GM23338 (cell line): ENCODE measurements around the gene CBX2. TPM values are rescaled to one million over a fixed set of nuclear protein-coding genes. Genes with fewer than 3 reads are reported as not detected.

ENCODE experiments used
- ATAC-seq: fragments of 200-7000 bp; cut with Tn5 transposase; 3 replicates; pipeline ENCODE4 v1.9.1; 2020
- DNase-seq: peaks from one replicate; pipeline ENCODE4 v3.0.0-alpha.2; 2015; ENCODE audit warnings: low spot score
- H2AFZ ChIP-seq: fragments of 200-600 bp; sonication (generic); 2 replicates; pipeline ENCODE4 v1.8.0; 2016; ENCODE audit warnings: antibody characterized with exemption, mild to moderate bottlenecking, moderate library complexity
- H3F3A ChIP-seq: fragments of 200-600 bp; sonication (generic); replicated peaks from 2 replicates; pipeline ENCODE4 v1.8.0; 2017; ENCODE audit warnings: antibody characterized with exemption, mixed run types, low read depth
- H3K27ac ChIP-seq: fragments of 200-600 bp; sonication (generic); 2 replicates; pipeline ENCODE4 v1.6.1; 2016; ENCODE audit warnings: low read depth
- H3K27me3 ChIP-seq: fragments of 200-600 bp; sonication (generic); 2 replicates; pipeline ENCODE4 v1.8.0; 2016; ENCODE audit warnings: mild to moderate bottlenecking, mixed run types, moderate library complexity; ENCODE audit not compliant: insufficient read depth
- H3K36me3 ChIP-seq: fragments of 200-600 bp; sonication (generic); 2 replicates; pipeline ENCODE4 v1.8.0; 2016; ENCODE audit warnings: mild to moderate bottlenecking; ENCODE audit not compliant: insufficient read depth
- H3K4me1 ChIP-seq: fragments of 200-600 bp; sonication (generic); 2 replicates; pipeline ENCODE4 v1.8.0; 2016; ENCODE audit warnings: mild to moderate bottlenecking, moderate library complexity; ENCODE audit not compliant: insufficient read depth
- H3K4me2 ChIP-seq: fragments of 200-600 bp; sonication (generic); 2 replicates; pipeline ENCODE4 v1.7.1; 2017; ENCODE audit warnings: mixed run types
- H3K4me3 ChIP-seq: fragments of 200-600 bp; sonication (generic); 2 replicates; pipeline ENCODE4 v1.6.1; 2016; ENCODE audit warnings: mixed run types
- H3K79me2 ChIP-seq: fragments of 200-600 bp; sonication (generic); replicated peaks from 2 replicates; pipeline ENCODE4 v1.8.0; 2017; ENCODE audit warnings: mild to moderate bottlenecking; ENCODE audit not compliant: insufficient read depth
- H3K9me2 ChIP-seq: fragments of 200-600 bp; sonication (generic); 2 replicates; pipeline ENCODE4 v1.8.0; 2017; ENCODE audit not compliant: insufficient read depth
- H4K20me1 ChIP-seq: fragments of 200-600 bp; sonication (generic); replicated peaks from 2 replicates; pipeline ENCODE4 v1.8.0; 2017; ENCODE audit warnings: mild to moderate bottlenecking; ENCODE audit not compliant: insufficient read depth
- H3K27ac Mint-ChIP-seq: 2 replicates; pipeline ENCODE4 v1.8.0; 2020; ENCODE audit warnings: inconsistent platforms, mild to moderate bottlenecking, moderate library complexity, mixed read lengths
- H3K27me3 Mint-ChIP-seq: 3 replicates; pipeline ENCODE4 v1.8.0; 2022; ENCODE audit warnings: low read depth, mild to moderate bottlenecking, moderate library complexity, mixed read lengths, inconsistent platforms; ENCODE audit not compliant: insufficient read depth, poor library complexity
- H3K36me3 Mint-ChIP-seq: 3 replicates; pipeline ENCODE4 v1.8.0; 2021; ENCODE audit warnings: low read depth, mild to moderate bottlenecking, inconsistent platforms, moderate library complexity, mixed read lengths
- H3K4me1 Mint-ChIP-seq: 3 replicates; pipeline ENCODE4 v1.8.0; 2020; ENCODE audit warnings: mild to moderate bottlenecking, inconsistent platforms, mixed read lengths
- H3K4me3 Mint-ChIP-seq: 3 replicates; pipeline ENCODE4 v1.8.0; 2021; ENCODE audit warnings: moderate library complexity, mild to moderate bottlenecking, inconsistent platforms, mixed read lengths
- H3K9me3 Mint-ChIP-seq: 3 replicates; pipeline ENCODE4 v1.8.0; 2020; ENCODE audit warnings: moderate library complexity, mild to moderate bottlenecking, inconsistent platforms, mixed read lengths
- CREB1 ChIP-seq: fragments of 250-450 bp; sonication (Bioruptor Pico); IDR thresholded peaks from 2 replicates; pipeline ENCODE4 v1.5.0; 2020; ENCODE audit warnings: low read depth, mild to moderate bottlenecking, moderate library complexity
- CTCF ChIP-seq, 2 experiments: fragments of 200-600 bp in 1 of 2; sonication (generic) in 1 of 2; conservative IDR thresholded peaks; 2 replicates each; pipeline versions ENCODE4 v1.5.1 to v1.6.1; 2016 to 2017; ENCODE audit warnings: antibody characterized with exemption in 2 of 2, low read depth in 2 of 2, mild to moderate bottlenecking in 2 of 2, moderate library complexity in 1 of 2
- ETS1 ChIP-seq: IDR thresholded peaks from 2 replicates; pipeline ENCODE4 v1.6.1; 2016; ENCODE audit warnings: antibody characterized with exemption
- EZH2 ChIP-seq: fragments of 200-600 bp; sonication (generic); IDR thresholded peaks from one replicate; pipeline ENCODE4 v1.8.0; 2017; ENCODE audit warnings: antibody characterized with exemption, mild to moderate bottlenecking, low read depth; ENCODE audit not compliant: unreplicated experiment
- EZH2phosphoT487 ChIP-seq: fragments of 200-600 bp; sonication (generic); IDR thresholded peaks from one replicate; pipeline ENCODE4 v1.8.1; 2018; ENCODE audit warnings: antibody characterized with exemption; ENCODE audit not compliant: unreplicated experiment
- JUNB ChIP-seq: IDR thresholded peaks from one replicate; pipeline ENCODE4 v1.6.1; 2016; ENCODE audit warnings: antibody characterized with exemption; ENCODE audit not compliant: unreplicated experiment
- NANOG ChIP-seq: IDR thresholded peaks from 2 replicates; pipeline ENCODE4 v1.6.1; 2016; ENCODE audit warnings: antibody characterized with exemption, borderline replicate concordance
- POLR2AphosphoS5 ChIP-seq: IDR thresholded peaks from 2 replicates; pipeline ENCODE4 v1.6.1; 2016; ENCODE audit warnings: antibody characterized with exemption, low read depth
- STAT1 ChIP-seq: IDR thresholded peaks from one replicate; pipeline ENCODE4 v1.6.1; 2016; ENCODE audit warnings: antibody characterized with exemption; ENCODE audit not compliant: unreplicated experiment
- ZNF114 ChIP-seq: fragments of 250-450 bp; sonication (Bioruptor Pico); IDR thresholded peaks from 2 replicates; pipeline ENCODE4 v1.5.0; 2020; ENCODE audit warnings: mild to moderate bottlenecking, moderate library complexity
- ZNF331 ChIP-seq: fragments of 250-450 bp; sonication (Bioruptor Pico); IDR thresholded peaks from 2 replicates; pipeline ENCODE4 v1.5.0; 2020; ENCODE audit warnings: low read depth, mild to moderate bottlenecking, moderate library complexity
- polyA plus RNA-seq: library from polyadenylated mRNA; unstranded; fragments of >200 nt; fragmentation: Nextera tagmentation; extraction: Ambion mirVana; gene quantifications from 2 replicates; pipeline ENCODE4 v1.2.1, GENCODE V29; 2016
- total RNA-seq: library from RNA; depleted of rRNA; stranded (reverse); fragments of >200 nt; shearing (Covaris generic); gene quantifications from 2 replicates; pipeline ENCODE4 v1.2.3, GENCODE V29; 2014
- TF ChIP-seq, protein P1 (sequence below): IDR thresholded peaks from one replicate; pipeline ENCODE4 v1.6.1; 2018; ENCODE audit warnings: antibody characterized with exemption; ENCODE audit not compliant: unreplicated experiment
- TF ChIP-seq, protein P2 (sequence below): fragments of 250-450 bp; sonication (Bioruptor Pico); IDR thresholded peaks from 2 replicates; pipeline ENCODE4 v1.5.0; 2020; ENCODE audit warnings: mild to moderate bottlenecking, moderate library complexity

The CBX2 gene
- total and polyA plus RNA-seq, 2 experiments from 2014 or later: 26.6 to 114 TPM

- Mint-ChIP-seq H3K27ac (no peak overlapping the region), H3K4me1 (peaks cover 11% of the 10 kb centered on the region), H3K9me3 (peaks cover 7% of the 10 kb centered on the region; the same call in 2 of the 3 replicates), H3K4me3 (no peak overlapping the region; the same call in 2 of the 3 replicates), H3K27me3 (peaks cover 73% of the 10 kb centered on the region), H3K36me3 (peaks cover 4% of the 10 kb centered on the region; the same call in 1 of the 3 replicates)
- Histone ChIP-seq H3K9me2 (no peaks in the 10 kb centered on the region), H3K27me3 (peaks cover 91% of the 10 kb centered on the region), H3K4me1 (peaks cover 3% of the 10 kb centered on the region; the same call in 1 of the 2 replicates), H4K20me1 (no peaks in the 10 kb centered on the region), H3K36me3 (no peaks in the 10 kb centered on the region), H3K79me2 (no peaks in the 10 kb centered on the region), H3K4me3 (no peak overlapping the region), H3K4me2 (no peak overlapping the region), H3F3A (0 out of 2 replicates have a peak, but pooled peaks cover 16% of the 10 kb centered on the region), H3K27ac (no peak overlapping the region), H2AFZ (no peak overlapping the region)
- DNase-seq: no peak
- no peak for TF ChIP-seq JUNB
- no peak for TF ChIP-seq POLR2AphosphoS5
- TF ChIP-seq NANOG: no peak
- no peak for TF ChIP-seq EZH2phosphoT487
- TF ChIP-seq ZNF331 (CRISPR knock-in tag): no peak
- no peak for TF ChIP-seq ETS1
- TF ChIP-seq, protein P1, sequence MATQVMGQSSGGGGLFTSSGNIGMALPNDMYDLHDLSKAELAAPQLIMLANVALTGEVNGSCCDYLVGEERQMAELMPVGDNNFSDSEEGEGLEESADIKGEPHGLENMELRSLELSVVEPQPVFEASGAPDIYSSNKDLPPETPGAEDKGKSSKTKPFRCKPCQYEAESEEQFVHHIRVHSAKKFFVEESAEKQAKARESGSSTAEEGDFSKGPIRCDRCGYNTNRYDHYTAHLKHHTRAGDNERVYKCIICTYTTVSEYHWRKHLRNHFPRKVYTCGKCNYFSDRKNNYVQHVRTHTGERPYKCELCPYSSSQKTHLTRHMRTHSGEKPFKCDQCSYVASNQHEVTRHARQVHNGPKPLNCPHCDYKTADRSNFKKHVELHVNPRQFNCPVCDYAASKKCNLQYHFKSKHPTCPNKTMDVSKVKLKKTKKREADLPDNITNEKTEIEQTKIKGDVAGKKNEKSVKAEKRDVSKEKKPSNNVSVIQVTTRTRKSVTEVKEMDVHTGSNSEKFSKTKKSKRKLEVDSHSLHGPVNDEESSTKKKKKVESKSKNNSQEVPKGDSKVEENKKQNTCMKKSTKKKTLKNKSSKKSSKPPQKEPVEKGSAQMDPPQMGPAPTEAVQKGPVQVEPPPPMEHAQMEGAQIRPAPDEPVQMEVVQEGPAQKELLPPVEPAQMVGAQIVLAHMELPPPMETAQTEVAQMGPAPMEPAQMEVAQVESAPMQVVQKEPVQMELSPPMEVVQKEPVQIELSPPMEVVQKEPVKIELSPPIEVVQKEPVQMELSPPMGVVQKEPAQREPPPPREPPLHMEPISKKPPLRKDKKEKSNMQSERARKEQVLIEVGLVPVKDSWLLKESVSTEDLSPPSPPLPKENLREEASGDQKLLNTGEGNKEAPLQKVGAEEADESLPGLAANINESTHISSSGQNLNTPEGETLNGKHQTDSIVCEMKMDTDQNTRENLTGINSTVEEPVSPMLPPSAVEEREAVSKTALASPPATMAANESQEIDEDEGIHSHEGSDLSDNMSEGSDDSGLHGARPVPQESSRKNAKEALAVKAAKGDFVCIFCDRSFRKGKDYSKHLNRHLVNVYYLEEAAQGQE: no peak
- TF ChIP-seq ZNF114 (CRISPR knock-in tag): no peak
- TF ChIP-seq, protein P2, sequence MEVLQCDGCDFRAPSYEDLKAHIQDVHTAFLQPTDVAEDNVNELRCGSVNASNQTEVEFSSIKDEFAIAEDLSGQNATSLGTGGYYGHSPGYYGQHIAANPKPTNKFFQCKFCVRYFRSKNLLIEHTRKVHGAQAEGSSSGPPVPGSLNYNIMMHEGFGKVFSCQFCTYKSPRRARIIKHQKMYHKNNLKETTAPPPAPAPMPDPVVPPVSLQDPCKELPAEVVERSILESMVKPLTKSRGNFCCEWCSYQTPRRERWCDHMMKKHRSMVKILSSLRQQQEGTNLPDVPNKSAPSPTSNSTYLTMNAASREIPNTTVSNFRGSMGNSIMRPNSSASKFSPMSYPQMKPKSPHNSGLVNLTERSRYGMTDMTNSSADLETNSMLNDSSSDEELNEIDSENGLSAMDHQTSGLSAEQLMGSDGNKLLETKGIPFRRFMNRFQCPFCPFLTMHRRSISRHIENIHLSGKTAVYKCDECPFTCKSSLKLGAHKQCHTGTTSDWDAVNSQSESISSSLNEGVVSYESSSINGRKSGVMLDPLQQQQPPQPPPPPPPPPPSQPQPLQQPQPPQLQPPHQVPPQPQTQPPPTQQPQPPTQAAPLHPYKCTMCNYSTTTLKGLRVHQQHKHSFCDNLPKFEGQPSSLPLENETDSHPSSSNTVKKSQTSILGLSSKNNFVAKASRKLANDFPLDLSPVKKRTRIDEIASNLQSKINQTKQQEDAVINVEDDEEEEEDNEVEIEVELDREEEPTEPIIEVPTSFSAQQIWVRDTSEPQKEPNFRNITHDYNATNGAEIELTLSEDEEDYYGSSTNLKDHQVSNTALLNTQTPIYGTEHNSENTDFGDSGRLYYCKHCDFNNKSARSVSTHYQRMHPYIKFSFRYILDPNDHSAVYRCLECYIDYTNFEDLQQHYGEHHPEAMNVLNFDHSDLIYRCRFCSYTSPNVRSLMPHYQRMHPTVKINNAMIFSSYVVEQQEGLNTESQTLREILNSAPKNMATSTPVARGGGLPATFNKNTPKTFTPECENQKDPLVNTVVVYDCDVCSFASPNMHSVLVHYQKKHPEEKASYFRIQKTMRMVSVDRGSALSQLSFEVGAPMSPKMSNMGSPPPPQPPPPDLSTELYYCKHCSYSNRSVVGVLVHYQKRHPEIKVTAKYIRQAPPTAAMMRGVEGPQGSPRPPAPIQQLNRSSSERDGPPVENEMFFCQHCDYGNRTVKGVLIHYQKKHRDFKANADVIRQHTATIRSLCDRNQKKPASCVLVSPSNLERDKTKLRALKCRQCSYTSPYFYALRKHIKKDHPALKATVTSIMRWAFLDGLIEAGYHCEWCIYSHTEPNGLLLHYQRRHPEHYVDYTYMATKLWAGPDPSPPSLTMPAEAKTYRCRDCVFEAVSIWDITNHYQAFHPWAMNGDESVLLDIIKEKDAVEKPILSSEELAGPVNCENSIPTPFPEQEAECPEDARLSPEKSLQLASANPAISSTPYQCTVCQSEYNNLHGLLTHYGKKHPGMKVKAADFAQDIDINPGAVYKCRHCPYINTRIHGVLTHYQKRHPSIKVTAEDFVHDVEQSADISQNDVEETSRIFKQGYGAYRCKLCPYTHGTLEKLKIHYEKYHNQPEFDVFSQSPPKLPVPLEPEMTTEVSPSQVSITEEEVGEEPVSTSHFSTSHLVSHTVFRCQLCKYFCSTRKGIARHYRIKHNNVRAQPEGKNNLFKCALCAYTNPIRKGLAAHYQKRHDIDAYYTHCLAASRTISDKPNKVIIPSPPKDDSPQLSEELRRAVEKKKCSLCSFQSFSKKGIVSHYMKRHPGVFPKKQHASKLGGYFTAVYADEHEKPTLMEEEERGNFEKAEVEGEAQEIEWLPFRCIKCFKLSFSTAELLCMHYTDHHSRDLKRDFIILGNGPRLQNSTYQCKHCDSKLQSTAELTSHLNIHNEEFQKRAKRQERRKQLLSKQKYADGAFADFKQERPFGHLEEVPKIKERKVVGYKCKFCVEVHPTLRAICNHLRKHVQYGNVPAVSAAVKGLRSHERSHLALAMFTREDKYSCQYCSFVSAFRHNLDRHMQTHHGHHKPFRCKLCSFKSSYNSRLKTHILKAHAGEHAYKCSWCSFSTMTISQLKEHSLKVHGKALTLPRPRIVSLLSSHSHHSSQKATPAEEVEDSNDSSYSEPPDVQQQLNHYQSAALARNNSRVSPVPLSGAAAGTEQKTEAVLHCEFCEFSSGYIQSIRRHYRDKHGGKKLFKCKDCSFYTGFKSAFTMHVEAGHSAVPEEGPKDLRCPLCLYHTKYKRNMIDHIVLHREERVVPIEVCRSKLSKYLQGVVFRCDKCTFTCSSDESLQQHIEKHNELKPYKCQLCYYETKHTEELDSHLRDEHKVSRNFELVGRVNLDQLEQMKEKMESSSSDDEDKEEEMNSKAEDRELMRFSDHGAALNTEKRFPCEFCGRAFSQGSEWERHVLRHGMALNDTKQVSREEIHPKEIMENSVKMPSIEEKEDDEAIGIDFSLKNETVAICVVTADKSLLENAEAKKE (CRISPR knock-in tag): no peak
- no peak for TF ChIP-seq STAT1
- TF ChIP-seq EZH2: no peak
- TF ChIP-seq CREB1: no peak
- no peak for TF ChIP-seq CTCF (conservative IDR thresholded peaks at IDR 0.05; ENCODE audit: low read depth in 2 of 2)
- ATAC-seq: no peak
Observed at GRCh38 chr17:79824234-79824633, 46.3 kb downstream of the CBX2 start.
